Measurements from ENCODE around the gene PNRC2.
A peak's percentile ranks its signal among the peaks of the same experiment; 100 is the strongest.
"Not testable (repeated sequence)": the region's sequence is repeated elsewhere in the genome, so short reads cannot be mapped to it uniquely, and the experiment has no call there.

PNRC2 gene

GRCh38 chr1:23979881-23980727, 20.5 kb downstream of the PNRC2 start, which contains the start of gene SRSF10:
SRSF10 (minus strand) TSS chr1:23980327; CDS start chr1:23980255, 72 bp downstream.
- TF ChIP-seq CTCF (IDR thresholded peaks at IDR 0.05; ENCODE audit: extremely low read depth, missing control alignments) = peak; percentile 24
- peak; percentile 98 for DNase-seq (ENCODE audit: low spot score)

- no peak for TF ChIP-seq CTCF (IDR thresholded peaks at IDR 0.05; ENCODE audit: extremely low read depth, missing control alignments)
- DNase-seq (ENCODE audit: low spot score) = peak; percentile 74
Measured at GRCh38 chr1:23980728-23981070, 21.1 kb downstream of the PNRC2 start.

GRCh38 chr1:23984417-23985186, 25.0 kb downstream of the PNRC2 start:
- no peak for TF ChIP-seq CTCF (IDR thresholded peaks at IDR 0.05; ENCODE audit: extremely low read depth, missing control alignments)
- DNase-seq (ENCODE audit: low spot score) = no peak

GRCh38 chr1:23987038-23987437, 27.4 kb downstream of the PNRC2 start:
- DNase-seq (ENCODE audit: low spot score) = not testable (repeated sequence)

- no peak for DNase-seq (ENCODE audit: low spot score)
- TF ChIP-seq CTCF (IDR thresholded peaks at IDR 0.05; ENCODE audit: extremely low read depth, missing control alignments) = no peak
Measured at GRCh38 chr1:23989263-23989662, 29.6 kb downstream of the PNRC2 start.

GRCh38 chr1:23992011-23992410, 32.4 kb downstream of the PNRC2 start:
- DNase-seq (ENCODE audit: low spot score) = not testable (repeated sequence)

- peak; percentile 57 for DNase-seq (ENCODE audit: low spot score)
- TF ChIP-seq CTCF (IDR thresholded peaks at IDR 0.05; ENCODE audit: extremely low read depth, missing control alignments) = no peak
Measured at GRCh38 chr1:23995431-23995837, 35.8 kb downstream of the PNRC2 start.

GRCh38 chr1:23996700-23997229, 37.1 kb downstream of the PNRC2 start:
- TF ChIP-seq CTCF (IDR thresholded peaks at IDR 0.05; ENCODE audit: extremely low read depth, missing control alignments) = no peak
- DNase-seq (ENCODE audit: low spot score) = no peak

All from GM20000 (cell line).